Transverse colon (tissue), 4 donors: Measurements from ENCODE around the gene UBE2R2. TPM values are rescaled to one million over a fixed set of nuclear protein-coding genes. Genes with fewer than 3 reads are reported as not detected.
A peak's percentile ranks its signal among the peaks of the same experiment; 100 is the strongest.

Experiments used
- DNase-seq: peaks from one replicate; pipeline ENCODE4 v3.0.0-alpha.2; 2019
- H3K27ac ChIP-seq, 4 donors: fragments of 200-600 bp; sonication (generic); 2 replicates each; pipeline ENCODE4 v1.5.1; 2016 to 2018; ENCODE audit warnings: inconsistent platforms in 4 of 4
- H3K27me3 ChIP-seq: fragments of 200-600 bp; sonication (generic); 2 replicates; pipeline ENCODE4 v1.5.1; 2017; ENCODE audit warnings: inconsistent platforms
- H3K36me3 ChIP-seq, 4 donors: fragments of 200-600 bp; sonication (generic); 2 replicates each; pipeline ENCODE4 v1.5.1; 2017 to 2019; ENCODE audit warnings: inconsistent platforms in 4 of 4
- H3K4me1 ChIP-seq, 4 donors: fragments of 200-600 bp; sonication (generic); 2 replicates each; pipeline ENCODE4 v1.5.1; 2017 to 2020; ENCODE audit warnings: inconsistent platforms in 4 of 4
- H3K4me3 ChIP-seq, 4 donors: fragments of 200-600 bp; sonication (generic); 1 replicate in 1 of 4; 2 replicates in 3 of 4; pipeline versions ENCODE4 v1.5.1 to v1.6.1; 2017 to 2019; ENCODE audit warnings: inconsistent platforms in 4 of 4
- H3K9me3 ChIP-seq, 2 donors: fragments of 200-600 bp; sonication (generic); 2 replicates each; pipeline ENCODE4 v1.5.1; 2017 to 2019; ENCODE audit warnings: inconsistent platforms in 2 of 2
- CTCF ChIP-seq, 5 experiments: fragments of 200-600 bp in 3 of 5; fragments of 450-650 bp in 2 of 5; sonication (generic) in 3 of 5; IDR thresholded peaks; 1 replicate in 2 of 5; 2 replicates in 3 of 5; pipeline ENCODE4 v1.5.1; 2016 to 2017; ENCODE audit warnings: antibody characterized with exemption in 5 of 5, inconsistent platforms in 3 of 5, mild to moderate bottlenecking in 2 of 5, moderate library complexity in 1 of 5
- EP300 ChIP-seq: sonication (generic); formaldehyde crosslinking; IDR thresholded peaks from one replicate; pipeline ENCODE4 v1.6.1; 2017; ENCODE audit warnings: antibody characterized with exemption, low read depth
- POLR2A ChIP-seq: fragments of 450-650 bp; IDR thresholded peaks from one replicate; pipeline ENCODE4 v1.6.1; 2016; ENCODE audit warnings: antibody characterized with exemption, mild to moderate bottlenecking, moderate library complexity
- POLR2AphosphoS5 ChIP-seq, 3 donors: sonication (generic); formaldehyde crosslinking; IDR thresholded peaks; one replicate each; pipeline ENCODE4 v1.6.1; 2016; ENCODE audit warnings: antibody characterized with exemption in 3 of 3
- WGBS, 2 donors: methylation state at CpG; one replicate each; pipeline ENCODE4 v1.1.5; 2018; ENCODE audit warnings: low coverage in 1 of 2; 5-methylcytosine and 5-hydroxymethylcytosine counted together
- in situ Hi-C, 4 donors: fragments of 200-750 bp; cut with MboI; loops; one replicate each; pipeline versions ENCODE4 v1.15.0 to v1.15.1; 2017; ENCODE audit warnings: low sequenced_read_pairs in 3 of 4, low pct_ligation_motif_present in 1 of 4, low pct_unique_long_range_greater_than_20kb in 1 of 4
- intact Hi-C: fragments of 100-400 bp; cut with DNase I; formaldehyde crosslinking; loops from one replicate; pipeline ENCODE4 v1.15.1; 2023; ENCODE audit warnings: low total_unique reads
- total RNA-seq, 4 donors: library from RNA; depleted of rRNA; stranded (reverse); fragments of >200 nt; gene quantifications; one replicate each; pipeline ENCODE4 v1.1.0, GENCODE V29; 2016

The UBE2R2 gene
- total RNA-seq, 4 donors from 2014 or later = 13.9 to 30.8 (median 22.9) TPM

GRCh38 chr9:33817327-33818166, 587 bp downstream of the UBE2R2 start:
- in situ Hi-C loops (no loop called here), intact Hi-C loops (loop anchor here (10.0 kb wide), 1 partner anchor 107 kb away; no protein-coding TSS in a partner anchor)
- no peaks in the 10 kb centered on the region for H3K9me3 ChIP-seq

GRCh38 chr9:33818167-33818846, 1.3 kb downstream of the UBE2R2 start:
- Histone ChIP-seq H3K36me3 (no peaks in the 10 kb centered on the region), H3K4me3 (peak overlapping the region; percentile 72 to 96 (median 90)), H3K27ac (peak overlapping the region; percentile 97 to 100 (median 100)), H3K27me3 (no peaks in the 10 kb centered on the region), H3K9me3 (no peaks in the 10 kb centered on the region), H3K4me1 (peaks cover 30 to 72% (median 40%) of the 10 kb centered on the region in 4 donors)
- intact Hi-C loops = loop anchor here (10.0 kb wide), 1 partner anchor 106 kb away; no protein-coding TSS in a partner anchor
- 0% methylated on average over 6 to 8 of the region's 18 CpGs for WGBS, 2 donors
- TF ChIP-seq CTCF (IDR thresholded peaks at IDR 0.05) (no peak), POLR2AphosphoS5 (IDR thresholded peaks at IDR 0.05) (peak; percentile 26 to 65 (median 41)), POLR2A (peak; percentile 60)
- in situ Hi-C loops = no loop called here
- peak; percentile 32 for DNase-seq

More at GRCh38 chr9:33817327-33818166, 587 bp downstream of the UBE2R2 start:
- Histone ChIP-seq H3K4me3 (peak overlapping the region; percentile 72 to 96 (median 90)), H3K27me3 (no peaks in the 10 kb centered on the region), H3K4me1 (peaks cover 30 to 73% (median 40%) of the 10 kb centered on the region in 4 donors), H3K27ac (peak overlapping the region; percentile 97 to 100 (median 100)), H3K36me3 (no peaks in the 10 kb centered on the region)
- 0% methylated on average over 10 of the region's 81 CpGs; no CpG with 5 or more reads in 1 of the 2 donors for WGBS, 2 donors
- DNase-seq = peak; percentile 53
- TF ChIP-seq CTCF (IDR thresholded peaks at IDR 0.05) (peak in 2 of 5 experiments; percentile 5 to 24), POLR2AphosphoS5 (IDR thresholded peaks at IDR 0.05) (no peak)

GRCh38 chr9:33818847-33819500, 2.0 kb downstream of the UBE2R2 start:
- no peak for DNase-seq
- peak overlapping the region; percentile 97 to 100 (median 100) for H3K27ac ChIP-seq
- peak overlapping the region; percentile 72 to 96 (median 90) for H3K4me3 ChIP-seq
- H3K36me3 ChIP-seq = no peaks in the 10 kb centered on the region
- in situ Hi-C loops (no loop called here), intact Hi-C loops (loop anchor here (10.0 kb wide), 1 partner anchor 106 kb away; no protein-coding TSS in a partner anchor)
- TF ChIP-seq EP300 = no peak
- TF ChIP-seq POLR2A = no peak
- no peak for TF ChIP-seq CTCF (IDR thresholded peaks at IDR 0.05)
- no peak for TF ChIP-seq POLR2AphosphoS5 (IDR thresholded peaks at IDR 0.05)
- H3K4me1 ChIP-seq = peaks cover 27 to 70% (median 37%) of the 10 kb centered on the region in 4 donors
- H3K9me3 ChIP-seq = no peaks in the 10 kb centered on the region
- 11 to 22% methylated on average over 4 of the region's 4 CpGs for WGBS, 2 donors
- H3K27me3 ChIP-seq = no peaks in the 10 kb centered on the region
